ENCODE data around the gene ANKRD55. TPM values are rescaled to one million over a fixed set of nuclear protein-coding genes. Genes with fewer than 3 reads are reported as not detected.

Gene ANKRD55
- total RNA-seq (under 1 TPM in 2 of 9 donors, not detected in 7; 0.11 to 0.15 TPM), polyA plus RNA-seq (not detected)
- long read RNA-seq, donor 1, result 0 reads
- long read RNA-seq, donor 2, result 0 reads
- long read RNA-seq, donor 3, result 0 reads

DNA sequence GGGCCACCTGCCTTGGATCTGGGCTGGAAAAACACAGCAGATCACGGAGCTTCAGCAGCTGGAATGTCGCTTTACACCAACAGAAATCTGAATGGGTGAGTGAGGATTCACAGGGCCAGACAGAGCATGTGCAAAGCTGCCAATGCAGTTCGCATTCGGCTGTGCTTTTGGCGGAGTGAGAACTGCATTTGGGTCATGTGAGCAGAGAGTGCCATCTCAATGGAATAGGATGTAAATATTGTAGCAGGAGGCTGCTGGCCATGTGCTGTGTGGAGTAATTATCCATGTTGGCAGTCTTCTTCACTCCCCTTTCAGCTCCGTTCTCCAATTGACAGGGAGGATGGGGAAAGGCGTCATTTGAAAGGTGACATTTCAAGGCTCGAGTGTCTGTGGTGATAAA lies at the start of gene ANKRD55:
Gene ANKRD55, minus strand, starts transcription at position 101 of the 400 bp plus-strand sequence. CDS start 417 bp downstream, outside the sequence.
- peak in 1 of 4 donors; percentile 31 for ATAC-seq
- WGBS, 4 donors, result 45 to 60% (median 50%) methylated on average over 6 to 8 of the region's 8 CpGs
- TF ChIP-seq, protein P1, sequence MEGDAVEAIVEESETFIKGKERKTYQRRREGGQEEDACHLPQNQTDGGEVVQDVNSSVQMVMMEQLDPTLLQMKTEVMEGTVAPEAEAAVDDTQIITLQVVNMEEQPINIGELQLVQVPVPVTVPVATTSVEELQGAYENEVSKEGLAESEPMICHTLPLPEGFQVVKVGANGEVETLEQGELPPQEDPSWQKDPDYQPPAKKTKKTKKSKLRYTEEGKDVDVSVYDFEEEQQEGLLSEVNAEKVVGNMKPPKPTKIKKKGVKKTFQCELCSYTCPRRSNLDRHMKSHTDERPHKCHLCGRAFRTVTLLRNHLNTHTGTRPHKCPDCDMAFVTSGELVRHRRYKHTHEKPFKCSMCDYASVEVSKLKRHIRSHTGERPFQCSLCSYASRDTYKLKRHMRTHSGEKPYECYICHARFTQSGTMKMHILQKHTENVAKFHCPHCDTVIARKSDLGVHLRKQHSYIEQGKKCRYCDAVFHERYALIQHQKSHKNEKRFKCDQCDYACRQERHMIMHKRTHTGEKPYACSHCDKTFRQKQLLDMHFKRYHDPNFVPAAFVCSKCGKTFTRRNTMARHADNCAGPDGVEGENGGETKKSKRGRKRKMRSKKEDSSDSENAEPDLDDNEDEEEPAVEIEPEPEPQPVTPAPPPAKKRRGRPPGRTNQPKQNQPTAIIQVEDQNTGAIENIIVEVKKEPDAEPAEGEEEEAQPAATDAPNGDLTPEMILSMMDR (IDR thresholded peaks at IDR 0.05), result no peak
- TF ChIP-seq POLR2A (IDR thresholded peaks at IDR 0.05), result no peak

DNA sequence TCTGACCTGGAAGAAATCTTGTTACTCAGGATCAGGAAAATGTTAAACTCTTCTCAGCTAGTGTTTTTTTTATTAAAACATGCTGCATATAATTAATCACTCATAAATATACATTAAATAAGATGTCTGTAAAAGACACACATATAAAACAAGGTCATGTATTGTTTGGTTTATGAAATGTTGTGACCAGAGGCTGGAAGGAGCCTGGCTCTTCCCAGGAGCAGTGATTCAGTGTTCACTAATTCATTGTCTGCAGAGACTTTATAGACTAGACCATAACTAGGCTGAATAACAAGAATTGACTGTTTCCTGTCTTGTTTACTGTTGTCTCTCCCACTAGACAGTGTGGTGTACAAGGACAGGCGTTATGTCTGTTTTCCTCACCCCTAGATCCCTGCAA lies 49.1 kb upstream of the ANKRD55 start:
- Histone ChIP-seq H3K36me3 (no peaks in the 10 kb centered on the region), H3K27me3 (no peaks in the 10 kb centered on the region), H3K27ac (no peak overlapping the region), H3K4me3 (no peak overlapping the region), H3K4me1 (peaks cover 0 to 38% (median 12%) of the 10 kb centered on the region in 12 donors), H3K9me3 (peaks cover 0 to 10% (median 0%) of the 10 kb centered on the region in 12 donors)
- TF ChIP-seq, protein P1 (IDR thresholded peaks at IDR 0.05), result no peak
- TF ChIP-seq POLR2A (IDR thresholded peaks at IDR 0.05), result no peak
- intact Hi-C loops (cut with DNase I), result loop anchor here in 1 of 10 donors (10.0 kb wide), 1 partner anchor 203 kb away; no protein-coding TSS in a partner anchor
- WGBS, 4 donors, result 89 to 99% (median 96%) methylated on average over 1 of the region's 1 CpG
- no peak for ATAC-seq
- DNase-seq, result no peak

More for the DNA sequence above, at the start of gene ANKRD55:
- Histone ChIP-seq H3K9me3 (peaks cover 0 to 1% (median 0%) of the 10 kb centered on the region in 12 donors), H3K27ac (no peak within 1 kb of the TSS), H3K36me3 (no peaks in the 10 kb centered on the region), H3K4me3 (no peak within 1 kb of the TSS), H3K4me1 (peaks cover 0 to 4% (median 0%) of the 10 kb centered on the region in 12 donors), H3K27me3 (no peaks in the 10 kb centered on the region)
- no peak for DNase-seq
- intact Hi-C loops (cut with DNase I), result no loop called here

DNA sequence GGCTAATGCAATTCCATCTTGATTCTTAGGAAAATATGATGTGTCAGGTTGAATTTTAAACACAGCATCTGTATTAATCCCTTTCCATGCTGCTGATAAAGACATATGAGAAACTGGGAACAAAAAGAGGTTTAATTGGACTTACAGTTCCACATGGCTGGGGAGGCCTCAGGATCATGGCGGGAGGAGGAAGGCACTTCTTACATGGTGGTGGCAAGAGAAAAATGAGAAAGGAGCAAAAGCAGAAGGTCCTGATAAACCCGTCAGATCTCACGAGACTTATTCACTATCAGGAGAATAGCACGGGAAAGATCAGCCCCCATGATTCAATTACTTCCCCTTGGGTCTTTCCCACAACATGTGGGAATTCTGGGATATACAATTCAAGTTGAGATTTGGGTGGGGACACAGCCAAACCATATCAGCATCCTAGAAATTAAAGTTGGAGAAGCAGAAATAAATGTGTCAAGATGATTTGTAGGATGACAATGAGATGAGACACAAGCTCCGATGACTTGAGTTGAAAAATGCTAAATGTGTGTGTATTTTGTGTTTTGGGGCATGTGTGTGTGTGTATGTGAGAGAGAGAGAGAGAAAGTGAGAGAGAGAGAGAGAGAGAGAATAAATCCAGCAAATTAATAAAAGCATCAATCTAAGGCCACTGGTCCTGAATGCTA lies 48.5 kb upstream of the ANKRD55 start:
- DNase-seq (no peak), ATAC-seq (no peak)
- peaks cover 0 to 38% (median 12%) of the 10 kb centered on the region in 12 donors for H3K4me1 ChIP-seq
- H3K36me3 ChIP-seq, result no peaks in the 10 kb centered on the region
- H3K9me3 ChIP-seq, result peaks cover 0 to 10% (median 0%) of the 10 kb centered on the region in 12 donors
- intact Hi-C loops (cut with DNase I), result loop anchor here in 1 of 10 donors (10.0 kb wide), 1 partner anchor 203 kb away; no protein-coding TSS in a partner anchor
- WGBS, 4 donors, result 80 to 87% (median 83%) methylated on average over 5 of the region's 5 CpGs
- H3K27me3 ChIP-seq, result no peaks in the 10 kb centered on the region
- no peak overlapping the region for H3K27ac ChIP-seq
- no peak overlapping the region for H3K4me3 ChIP-seq
- TF ChIP-seq POLR2A (IDR thresholded peaks at IDR 0.05), result no peak
- TF ChIP-seq, protein P1 (IDR thresholded peaks at IDR 0.05), result no peak

DNA sequence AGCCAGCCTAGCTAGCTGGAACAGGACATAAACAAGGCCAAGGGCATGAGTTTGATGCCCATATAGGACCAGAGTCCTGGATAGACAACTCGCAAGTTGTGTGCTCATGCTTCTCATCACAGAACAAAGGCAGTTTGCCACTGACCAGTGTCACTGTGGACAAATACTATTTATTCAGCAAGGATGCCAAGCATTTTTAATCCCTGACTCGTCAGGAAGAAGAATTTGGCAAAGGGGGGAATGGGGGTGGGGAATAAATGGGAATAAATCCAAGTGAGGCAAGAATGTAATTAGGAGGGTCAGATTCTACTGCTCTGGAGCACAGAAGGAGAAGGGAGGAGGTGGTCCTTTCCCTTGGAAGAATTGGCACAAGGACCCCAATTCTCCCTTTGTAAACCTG lies 46.8 kb upstream of the ANKRD55 start:
- WGBS, 4 donors, result 21 to 30% (median 26%) methylated on average over 2 of the region's 2 CpGs
- H3K27me3 ChIP-seq, result no peaks in the 10 kb centered on the region
- peak in 2 of 4 donors; percentile 51 to 66 for ATAC-seq
- no peaks in the 10 kb centered on the region for H3K36me3 ChIP-seq
- H3K27ac ChIP-seq, result peak overlapping the region in 2 of 12 donors; percentile 3 to 19
- intact Hi-C loops (cut with DNase I), result loop anchor here in 5 of 10 donors (5.0 to 10.0 kb wide), 7 partner anchors 185 to 947 kb away; no protein-coding TSS in a partner anchor
- H3K4me3 ChIP-seq, result no peak overlapping the region
- peaks cover 0 to 28% (median 12%) of the 10 kb centered on the region in 12 donors for H3K4me1 ChIP-seq
- TF ChIP-seq POLR2A (IDR thresholded peaks at IDR 0.05), result no peak
- TF ChIP-seq, protein P1 (IDR thresholded peaks at IDR 0.05), result no peak
- no peak for DNase-seq
- peaks cover 0 to 10% (median 0%) of the 10 kb centered on the region in 12 donors for H3K9me3 ChIP-seq

Data from heart left ventricle (tissue), 16 donors.